OCI-M2 (cell line): ENCODE measurements around the gene FXYD2.
"Not testable (repeated sequence)": the region's sequence is repeated elsewhere in the genome, so short reads cannot be mapped to it uniquely, and the experiment has no call there.

Experiments
- DNase-seq: peaks from one replicate; lab custom pipeline; 2025; ENCODE audit not compliant: unreplicated experiment; lab: John Stamatoyannopoulos, UW

The FXYD2 gene

DNA sequence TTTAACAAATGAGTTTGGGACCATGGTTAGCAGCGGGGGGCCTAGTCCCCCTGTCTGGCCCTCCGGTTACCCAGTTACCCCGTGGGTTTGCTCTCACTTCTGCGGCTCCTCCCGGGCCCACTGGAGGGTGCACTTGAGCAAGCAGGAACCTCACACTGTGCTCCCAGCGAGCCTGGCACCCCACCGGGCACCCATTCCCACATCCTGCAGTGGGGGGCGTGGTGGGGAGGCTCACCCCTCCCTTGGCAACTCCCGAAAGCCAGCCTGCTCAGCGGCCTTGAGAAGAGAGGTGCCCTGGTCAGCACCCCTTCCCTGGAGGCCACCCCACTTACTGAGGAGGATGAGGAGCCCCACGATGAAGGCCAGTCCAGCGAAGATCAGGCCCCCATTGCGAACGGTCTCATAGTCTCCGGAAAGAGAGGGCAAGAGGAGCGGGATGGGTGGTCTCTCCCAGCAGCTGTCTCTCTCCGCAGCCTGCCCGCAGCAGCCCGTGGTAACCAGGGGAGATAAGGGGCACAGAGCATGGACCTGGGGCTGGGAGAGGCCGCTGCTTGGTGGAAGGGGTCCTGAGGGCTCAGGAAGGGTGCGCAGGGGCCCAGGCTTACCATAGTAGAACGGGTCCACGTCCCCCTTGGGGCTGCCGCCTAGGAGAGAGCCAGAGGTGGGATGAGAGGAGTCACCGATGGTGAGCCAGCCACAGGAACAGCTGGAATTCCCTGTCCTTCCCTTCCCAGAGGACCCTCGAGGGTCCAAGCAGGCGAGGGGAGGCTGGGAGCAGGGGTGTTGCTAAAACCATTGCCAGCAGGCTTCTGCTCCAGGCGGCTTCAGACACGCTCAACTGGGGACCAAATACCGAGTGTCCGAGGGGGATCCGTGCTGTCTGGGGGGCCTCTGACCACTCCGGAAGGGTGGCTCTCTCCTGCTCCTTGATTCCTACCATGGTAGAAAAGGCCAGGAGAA lies 2.2 kb downstream of the FXYD2 start:
- DNase-seq: no peak

DNA sequence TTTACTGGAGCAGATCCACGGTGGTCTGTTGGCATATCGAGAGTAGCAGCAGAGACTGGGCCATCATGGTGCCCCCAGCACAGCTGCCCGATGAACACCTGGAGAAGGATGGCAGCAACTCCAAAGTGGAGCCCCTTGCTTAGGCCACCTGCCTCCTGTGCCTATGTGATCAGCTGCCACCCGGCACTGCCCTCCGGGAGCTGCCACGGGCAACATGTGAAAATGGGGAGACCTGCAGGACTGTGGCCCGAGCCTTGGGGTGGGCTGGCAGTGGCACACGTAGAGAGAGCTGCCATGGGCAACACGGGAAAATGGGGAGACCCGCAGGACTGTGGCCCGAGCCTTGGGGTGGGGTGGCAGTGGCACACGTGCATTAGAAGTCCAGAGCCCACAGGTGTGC lies 3.1 kb downstream of the FXYD2 start:
- DNase-seq: no peak

DNA sequence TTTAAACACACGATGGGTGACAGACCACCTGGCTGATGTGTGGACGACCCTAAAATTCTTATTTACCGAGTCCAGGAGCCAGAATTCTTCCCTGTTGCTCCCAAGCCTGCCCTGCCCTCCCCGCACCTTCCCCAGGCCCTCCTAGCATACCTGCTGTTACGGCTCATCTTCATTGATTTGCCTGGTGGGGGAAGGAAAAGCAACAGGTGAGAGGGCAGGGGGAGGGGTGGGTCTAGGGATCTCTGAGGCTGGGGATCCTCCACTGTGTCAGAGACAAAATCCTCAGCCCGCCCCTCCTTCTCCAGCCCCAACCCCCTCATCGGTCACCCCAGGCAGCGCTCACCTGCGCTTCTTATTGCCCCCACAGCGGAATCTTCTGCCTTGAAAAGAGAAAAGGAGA lies 4.0 kb downstream of the FXYD2 start:
- DNase-seq: no peak

DNA sequence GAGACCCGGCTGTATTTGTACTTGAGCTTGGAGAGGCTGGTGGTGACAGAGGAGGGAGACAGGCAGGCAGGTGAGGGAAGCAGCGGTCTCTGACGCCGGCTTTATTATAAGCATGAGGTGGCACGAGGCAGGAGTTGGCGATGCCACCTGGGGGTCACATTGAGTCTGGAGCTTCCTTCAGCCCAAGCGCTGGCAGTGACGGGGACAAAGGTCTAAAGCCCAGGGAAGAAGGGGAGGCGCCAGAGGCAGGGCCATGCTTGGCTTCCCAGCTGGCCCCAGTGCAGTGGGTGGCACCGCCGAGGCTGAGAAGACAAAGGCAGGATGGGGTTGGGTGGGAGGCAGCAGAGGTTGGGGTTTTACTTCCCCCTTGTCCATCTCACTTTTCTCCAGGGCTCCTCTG lies 4.5 kb downstream of the FXYD2 start:
- no peak for DNase-seq

DNA sequence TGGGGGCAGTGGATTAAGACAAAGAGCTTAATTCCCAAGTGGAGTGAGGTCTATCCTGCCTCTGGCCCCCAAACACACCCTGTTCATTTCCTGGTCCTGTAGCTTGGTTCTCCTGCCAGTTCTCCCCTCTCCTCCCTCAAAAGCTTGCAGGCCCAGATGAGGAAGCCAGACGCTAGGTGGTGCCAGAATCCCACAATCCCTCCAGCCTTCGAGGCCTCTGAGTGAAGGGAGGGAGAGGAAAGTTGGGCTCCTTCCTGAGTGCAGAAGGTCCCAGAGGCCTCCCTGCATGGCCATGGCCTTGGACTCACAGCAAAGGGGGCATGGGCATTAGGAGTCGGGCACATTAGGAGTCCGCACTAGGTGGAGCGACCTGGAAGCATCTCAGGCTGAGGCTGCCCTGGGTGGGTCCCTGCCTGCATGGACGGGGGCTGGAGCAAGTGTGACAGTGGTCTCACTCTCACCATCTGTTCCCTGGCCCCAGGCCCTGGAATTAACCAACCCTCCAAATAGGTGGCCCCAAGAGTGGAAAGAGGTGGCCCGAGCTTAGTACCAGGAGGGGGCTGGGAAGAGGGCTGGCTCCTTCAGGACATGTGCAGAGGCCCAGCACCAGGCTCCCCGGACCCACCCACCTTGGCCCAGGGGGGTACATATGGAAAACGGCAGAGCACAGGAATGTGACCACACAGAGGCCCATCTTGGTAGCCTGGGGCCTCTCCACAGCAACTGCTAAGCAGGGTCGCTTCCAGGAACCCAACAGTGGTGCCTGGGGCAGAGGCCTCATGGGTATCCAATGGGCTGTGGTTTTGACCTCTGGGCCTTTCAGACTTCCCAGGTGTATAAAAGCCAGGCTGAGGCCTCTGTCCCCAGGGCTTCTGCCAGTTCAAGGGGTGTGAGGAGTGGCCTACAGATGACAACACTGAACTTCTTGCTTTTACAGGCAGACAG lies 5.2 kb downstream of the FXYD2 start:
- DNase-seq: no peak

DNA sequence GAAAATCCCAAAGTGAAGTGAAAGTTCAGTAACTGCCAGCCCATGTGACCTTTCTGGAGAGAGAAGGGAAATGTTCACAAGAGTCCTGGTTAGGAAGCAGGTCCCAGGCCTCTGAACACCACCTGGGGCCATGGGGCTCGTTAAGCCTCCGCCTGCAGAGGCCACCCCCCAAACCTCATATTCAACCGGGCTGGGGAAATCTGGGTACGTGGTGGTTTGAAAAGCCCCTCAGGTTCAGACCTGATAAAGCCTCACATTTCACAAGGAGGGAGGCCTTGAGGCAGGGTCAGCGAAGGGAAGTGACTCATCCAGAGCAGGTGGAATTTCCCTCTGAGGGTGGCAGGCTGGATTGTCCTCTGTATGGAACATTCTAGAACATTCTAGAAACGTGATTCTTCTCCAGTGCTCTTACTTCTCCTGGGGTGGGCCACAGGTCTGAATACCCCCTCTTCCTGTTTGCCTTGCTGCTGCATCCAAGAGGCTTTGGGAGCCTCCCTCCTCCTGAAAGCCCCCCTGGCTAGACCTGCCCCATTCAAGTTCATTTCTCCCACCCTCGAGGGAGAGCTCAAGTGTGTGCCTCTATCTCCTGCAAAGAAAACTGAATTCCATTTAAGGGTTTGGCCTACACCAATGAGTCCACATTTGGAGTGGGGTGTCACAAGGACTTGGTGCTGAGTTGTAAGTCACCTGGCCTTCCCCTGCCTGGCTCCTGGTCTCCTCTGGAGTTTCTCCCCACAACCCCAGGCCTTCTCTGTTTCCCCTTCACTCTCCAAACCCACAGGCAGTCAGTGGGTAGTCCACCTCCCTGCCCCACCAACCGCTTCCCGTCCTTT lies 6.3 kb downstream of the FXYD2 start:
- no peak for DNase-seq

DNA sequence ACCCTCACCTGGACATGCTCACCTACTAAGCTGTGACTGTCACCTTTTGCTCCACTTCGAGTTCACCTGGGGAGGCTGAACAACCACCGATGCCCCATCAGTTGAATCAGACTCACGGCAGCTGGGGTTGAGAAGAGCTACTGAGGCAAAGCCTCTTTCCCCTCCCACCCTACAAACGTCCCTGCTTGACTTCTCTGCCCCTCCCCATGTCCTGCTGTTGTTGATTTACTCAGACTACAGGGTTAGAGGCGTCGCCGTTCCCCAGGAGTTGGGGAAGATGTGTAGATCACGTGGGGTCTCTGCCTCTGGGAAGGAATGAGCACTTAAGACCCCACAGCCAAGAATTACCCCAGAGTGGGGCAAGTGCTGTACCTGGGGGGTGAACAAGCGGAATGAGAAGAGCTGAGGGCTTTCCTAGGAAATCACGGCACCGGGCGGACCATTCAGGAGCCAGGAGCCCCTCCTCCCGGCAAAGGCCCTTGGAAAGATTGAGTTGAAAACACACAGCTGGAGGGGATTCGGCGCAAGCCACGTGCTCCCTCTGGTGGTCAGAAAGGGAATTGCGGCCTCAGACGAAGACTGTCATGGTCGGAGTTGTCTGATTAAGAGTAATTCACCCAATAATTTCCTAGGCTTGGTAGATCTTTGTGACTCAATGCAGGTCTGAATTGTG lies 7.0 kb downstream of the FXYD2 start:
- peak; percentile 6 for DNase-seq

DNA sequence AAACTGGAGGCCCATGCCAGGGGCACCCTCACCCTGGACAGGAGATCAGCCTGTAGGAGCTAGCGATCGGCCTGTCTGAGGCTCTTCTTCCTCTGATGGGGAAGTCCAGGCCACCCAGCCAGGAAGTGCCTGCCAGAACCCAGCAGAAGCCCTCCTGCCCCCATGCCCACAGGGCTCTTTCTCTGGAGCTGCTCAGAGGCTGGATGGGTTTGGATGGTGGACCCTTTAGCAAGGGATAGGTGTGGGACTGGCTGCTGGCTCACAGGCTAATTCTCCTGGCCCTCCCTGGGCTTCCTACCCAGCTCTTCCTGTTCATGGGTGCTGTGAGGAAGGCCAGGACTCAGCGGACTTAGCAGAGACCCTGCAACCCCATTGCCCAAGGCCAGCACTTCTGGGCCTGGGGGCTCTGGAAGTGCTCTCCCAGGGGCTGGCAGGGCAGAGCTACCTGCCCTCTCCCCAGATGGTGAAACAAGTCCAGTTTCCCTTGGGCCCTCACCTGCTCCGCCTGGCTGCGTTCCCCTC lies 7.6 kb downstream of the FXYD2 start:
- no peak for DNase-seq

DNA sequence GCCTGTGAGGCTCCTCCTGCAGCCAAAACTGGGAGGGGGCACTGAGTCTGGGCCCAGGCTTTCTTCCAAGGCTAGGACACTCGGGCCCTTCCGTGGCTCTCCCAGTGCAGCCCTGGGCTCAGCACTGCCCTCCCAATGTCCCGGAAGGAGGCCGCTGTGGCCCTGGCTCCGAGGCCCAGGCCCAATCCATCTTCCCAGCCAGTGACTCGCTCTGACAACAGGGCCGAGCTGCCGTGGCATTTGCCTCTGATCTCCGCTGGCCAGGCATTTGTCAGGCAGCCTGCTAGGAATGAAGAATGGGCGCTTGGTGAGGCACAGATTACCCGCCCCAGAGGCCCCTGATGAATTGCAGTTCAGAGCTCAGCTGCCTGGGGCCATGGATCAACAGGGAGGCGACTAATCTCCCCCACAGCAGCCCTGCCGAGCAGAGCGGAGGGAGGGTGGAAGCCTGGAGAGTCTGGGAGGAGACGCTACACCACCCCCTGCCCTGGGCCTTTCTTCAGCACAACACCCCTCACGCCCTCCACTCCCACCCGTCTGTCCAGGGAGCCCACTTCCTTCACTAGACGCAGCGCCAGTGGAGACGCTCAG lies 8.3 kb downstream of the FXYD2 start:
- no peak for DNase-seq

DNA sequence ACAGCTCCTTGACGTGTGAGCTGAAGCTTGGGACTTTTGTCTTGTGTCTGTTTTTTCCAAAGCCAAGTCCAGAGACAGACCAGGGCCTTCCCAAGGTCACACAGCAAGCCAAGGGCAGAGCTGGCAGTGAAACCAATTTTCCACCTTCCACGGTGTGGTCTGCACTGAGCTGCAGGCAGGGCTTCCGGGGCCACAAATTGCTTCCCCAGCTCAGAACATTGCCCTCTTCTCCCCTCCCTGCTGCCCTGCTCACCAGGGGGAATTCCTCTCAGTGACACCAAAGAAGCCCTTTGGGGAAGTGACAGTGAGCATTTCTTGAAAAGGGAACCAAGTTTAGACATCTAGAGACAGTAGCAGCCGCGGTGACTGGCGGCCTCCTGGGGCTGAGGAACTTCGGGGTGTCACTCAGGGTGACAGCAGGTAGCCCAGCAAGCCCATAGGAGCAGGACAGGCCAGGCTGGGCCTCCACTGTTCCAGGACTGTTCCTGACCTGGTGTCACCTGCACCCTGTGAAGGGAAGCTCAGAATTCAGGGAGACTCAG lies 9.2 kb downstream of the FXYD2 start:
- no peak for DNase-seq

DNA sequence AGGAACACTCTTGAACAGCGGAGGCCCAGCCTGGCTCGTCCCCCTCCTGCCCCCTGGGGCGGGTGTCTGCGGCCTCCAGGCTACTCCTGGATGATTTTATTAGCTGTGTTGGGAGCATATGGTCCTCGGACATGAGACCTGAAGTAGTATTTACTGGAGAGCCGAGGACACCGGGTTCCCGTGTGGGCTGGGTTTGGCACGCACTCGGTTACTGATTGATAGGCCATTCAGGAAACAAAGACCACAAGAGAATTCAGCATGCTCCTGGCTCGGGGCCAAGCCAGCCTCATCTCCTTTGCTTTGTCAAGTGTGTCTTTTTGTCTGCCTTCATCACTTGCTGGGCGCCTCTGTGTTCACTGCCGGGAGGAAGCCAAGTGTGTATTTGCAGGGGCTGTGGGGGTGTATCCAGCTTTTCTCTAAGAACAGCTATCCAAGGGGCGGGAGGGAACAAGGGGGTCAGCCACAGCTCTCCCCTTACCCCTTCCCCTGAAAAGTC lies 9.7 kb downstream of the FXYD2 start:
- DNase-seq: no peak

DNA sequence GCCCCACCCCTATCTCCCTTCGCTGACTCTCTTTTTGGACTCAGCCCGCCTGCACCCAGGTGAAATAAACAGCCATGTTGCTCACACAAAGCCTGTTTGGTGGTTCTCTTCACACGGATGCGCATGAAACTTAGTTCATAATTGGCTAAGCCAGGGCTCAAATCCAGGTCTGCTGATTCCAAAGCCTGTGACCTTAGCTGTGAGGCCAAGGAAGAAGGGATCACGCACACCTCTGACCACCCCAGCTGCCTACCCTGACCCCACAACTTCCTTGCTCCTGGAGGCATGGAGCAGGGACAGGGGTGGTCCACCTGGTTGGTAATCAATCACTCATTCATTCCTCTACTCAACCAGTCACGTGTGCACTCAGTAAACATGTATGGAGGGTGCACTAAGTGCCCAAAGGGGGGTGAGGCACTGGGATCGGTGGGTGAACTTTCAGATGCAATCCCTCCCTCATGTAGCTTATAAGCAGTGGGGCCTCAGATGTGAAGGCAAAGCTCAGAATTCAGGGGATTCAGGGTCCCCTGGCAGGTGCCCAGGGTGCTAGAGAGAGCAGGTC lies 10.3 kb downstream of the FXYD2 start:
- no peak for DNase-seq

DNA sequence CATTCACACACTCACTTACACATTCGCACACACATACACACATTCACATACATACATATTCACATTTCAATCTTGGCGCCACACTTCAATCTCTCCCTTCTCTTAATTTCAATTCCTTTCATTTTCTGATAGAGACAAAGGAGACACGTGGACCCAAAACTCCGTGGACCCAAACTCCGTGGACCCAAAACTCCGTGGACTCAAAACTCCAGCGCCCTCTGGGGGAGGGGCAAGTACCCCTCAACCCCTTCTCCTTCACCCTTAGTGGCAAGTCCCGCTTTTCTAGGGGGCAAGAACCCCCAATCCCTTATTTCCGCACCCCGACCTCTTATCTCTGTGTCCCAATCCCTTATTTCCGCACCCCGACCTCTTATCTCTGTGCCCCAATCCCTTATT lies 14.5 kb downstream of the FXYD2 start:
- DNase-seq: not testable (repeated sequence)

DNA sequence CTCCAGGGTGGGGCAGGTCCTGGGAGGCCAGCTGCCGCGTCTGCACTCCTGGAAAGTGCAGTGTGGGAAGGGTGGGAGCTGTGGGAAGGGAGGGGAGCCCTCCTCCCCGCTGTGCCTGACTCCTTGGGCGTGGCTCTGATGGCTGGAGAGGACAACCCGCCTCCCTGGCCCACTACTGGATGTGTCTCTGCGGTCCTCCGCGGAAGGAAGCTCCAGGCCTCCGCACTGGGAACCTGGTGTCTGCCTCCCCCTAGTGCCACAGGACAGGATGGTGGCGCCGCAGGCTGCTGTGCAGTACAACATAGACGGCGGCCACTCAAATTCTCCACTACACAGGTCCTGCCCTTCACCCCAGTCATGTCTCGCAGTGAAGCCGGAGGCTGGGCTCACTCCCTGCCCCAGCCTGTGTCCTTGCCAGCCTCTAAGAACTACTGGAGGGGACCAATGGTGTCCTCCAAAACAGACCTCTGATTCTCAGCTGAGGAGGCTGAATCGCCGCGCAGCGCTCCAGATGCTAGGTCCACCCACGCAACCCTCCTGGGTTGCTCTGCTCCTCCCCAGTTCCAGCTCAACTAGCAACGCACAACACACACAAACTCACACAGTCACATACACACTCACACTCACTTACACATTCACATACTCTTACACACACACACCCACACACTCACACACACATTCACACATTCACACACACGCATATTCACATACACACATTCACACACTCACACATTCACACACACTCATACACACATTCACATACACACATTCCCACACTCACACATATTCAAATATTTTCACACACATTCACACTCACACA lies 15.1 kb downstream of the FXYD2 start:
- DNase-seq: no peak

DNA sequence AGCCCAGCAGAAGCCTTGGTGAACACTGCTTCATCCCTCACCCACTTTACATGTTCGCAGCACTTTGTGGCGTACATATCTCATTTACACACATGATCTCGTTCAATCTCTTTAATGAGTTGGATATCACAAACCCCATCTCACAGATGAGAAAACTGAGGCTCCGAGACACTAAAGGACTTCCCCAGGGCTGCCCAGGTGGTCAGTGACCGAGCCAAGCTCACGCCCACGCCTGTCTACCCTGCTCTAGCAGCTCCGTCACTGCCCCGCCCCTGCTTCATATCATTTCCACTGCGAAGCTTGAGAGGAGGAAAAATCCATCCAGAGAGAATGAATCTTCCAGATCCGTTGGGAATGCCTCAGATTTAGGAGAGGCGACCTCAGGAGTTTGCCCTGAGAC lies 15.8 kb downstream of the FXYD2 start:
- DNase-seq: no peak

DNA sequence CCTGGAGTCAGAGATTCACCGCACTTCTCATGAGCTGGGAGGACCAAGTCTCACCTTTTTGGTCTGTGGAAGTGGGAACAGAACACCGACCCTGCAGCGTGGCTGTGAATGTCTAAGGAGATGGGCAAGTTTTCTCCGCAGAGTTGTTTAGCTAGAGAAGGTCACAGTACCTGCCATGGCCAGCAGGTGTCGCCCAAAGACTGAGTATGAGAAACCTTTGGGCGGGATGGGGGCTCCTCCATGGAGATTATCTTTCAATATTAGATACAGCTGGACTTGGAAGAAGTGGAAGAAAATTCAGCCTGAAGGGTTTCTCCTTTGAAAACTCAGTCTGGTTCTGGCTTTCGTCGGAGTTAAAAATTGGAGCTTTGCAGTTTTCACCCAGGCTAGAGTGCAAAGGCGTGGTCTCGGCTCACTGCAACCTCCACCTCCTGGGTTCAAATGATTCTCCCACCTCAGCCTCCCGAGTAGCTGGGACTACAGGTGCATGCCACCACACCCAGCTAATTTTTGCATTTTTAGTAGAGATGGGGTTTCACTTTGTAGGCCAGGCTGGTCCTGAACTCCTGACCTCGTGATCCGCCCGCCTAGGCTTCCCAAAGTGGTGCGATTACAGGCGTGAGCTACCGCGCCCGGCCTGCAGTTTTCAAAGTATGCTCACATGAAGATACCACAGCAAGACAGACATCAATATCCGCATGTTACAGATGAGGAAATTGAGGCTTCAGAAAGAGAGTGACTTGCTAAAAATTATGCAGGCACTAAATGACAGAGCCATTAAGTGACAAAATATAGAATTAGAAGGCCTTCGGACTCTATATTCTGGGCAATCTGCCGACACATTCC lies 16.8 kb downstream of the FXYD2 start:
- no peak for DNase-seq

DNA sequence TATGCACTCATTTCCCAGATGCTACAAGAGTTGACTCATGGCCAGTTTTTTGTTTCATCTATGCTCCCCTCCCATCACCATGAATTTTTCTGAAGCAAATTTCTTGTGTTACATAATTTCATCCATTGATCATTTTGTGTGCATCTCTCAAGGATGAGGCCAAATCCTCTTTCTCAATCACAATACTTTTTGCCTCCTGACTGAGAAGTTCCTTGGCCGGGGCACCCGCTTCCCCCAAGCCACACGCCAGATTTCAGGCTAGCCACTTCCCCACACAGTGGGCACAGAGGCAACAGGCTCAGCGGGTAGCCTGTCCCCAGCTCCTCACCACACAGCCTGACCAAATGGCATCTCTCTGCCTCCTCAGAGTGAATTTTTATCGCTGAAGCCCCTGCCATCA lies 17.7 kb downstream of the FXYD2 start:
- DNase-seq: no peak
